Midbrain (tissue), 1 donor: ENCODE measurements around the gene FOSL1.
A peak's percentile ranks its signal among the peaks of the same experiment; 100 is the strongest.

ENCODE experiments used
- DNase-seq: peaks from one replicate; lab custom pipeline; 2025; lab: John Stamatoyannopoulos, UW

FOSL1 gene

GRCh38 chr11:65863889-65864705, 36.1 kb downstream of the FOSL1 start:
- DNase-seq, result no peak

- no peak for DNase-seq
Measured at GRCh38 chr11:65862941-65863888, 37.0 kb downstream of the FOSL1 start.

GRCh38 chr11:65862191-65862735, 37.9 kb downstream of the FOSL1 start:
- DNase-seq, result no peak

GRCh38 chr11:65861533-65862183, 38.5 kb downstream of the FOSL1 start:
- no peak for DNase-seq

- DNase-seq, result no peak
Measured at GRCh38 chr11:65861165-65861505, 39.1 kb downstream of the FOSL1 start.

GRCh38 chr11:65860278-65861164, 39.7 kb downstream of the FOSL1 start, which contains the start of gene MUS81:
TSS of gene MUS81 (plus strand) at chr11:65860433. CDS start at chr11:65860754, 321 bp downstream.
- peak; percentile 94 for DNase-seq

- peak; percentile 69 for DNase-seq
Measured at GRCh38 chr11:65859812-65860277, 40.3 kb downstream of the FOSL1 start.

GRCh38 chr11:65859095-65859811, 40.9 kb downstream of the FOSL1 start:
- DNase-seq, result peak; percentile 92

- no peak for DNase-seq
Measured at GRCh38 chr11:65858681-65859087, 41.5 kb downstream of the FOSL1 start.

- DNase-seq, result peak; percentile 98
Measured at GRCh38 chr11:65857853-65858680, 42.1 kb downstream of the FOSL1 start, which contains the start of gene CFL1. TSS of gene CFL1 (minus strand) at chr11:65858180. CDS start at chr11:65858099, 81 bp downstream.

GRCh38 chr11:65857500-65857852, 42.7 kb downstream of the FOSL1 start:
- DNase-seq, result no peak

GRCh38 chr11:65856689-65857499, 43.3 kb downstream of the FOSL1 start:
- peak; percentile 72 for DNase-seq

- no peak for DNase-seq
Measured at GRCh38 chr11:65855927-65856363, 44.2 kb downstream of the FOSL1 start.

- no peak for DNase-seq
Measured at GRCh38 chr11:65854852-65855837, 45.0 kb downstream of the FOSL1 start.

- DNase-seq, result no peak
Measured at GRCh38 chr11:65854161-65854592, 46.0 kb downstream of the FOSL1 start.

GRCh38 chr11:65853246-65853979, 46.8 kb downstream of the FOSL1 start:
- DNase-seq, result no peak
